GM19025 (cell line): ENCODE measurements around the gene BATF2.

ENCODE experiments used
- ATAC-seq: cut with Tn5 transposase; IDR thresholded peaks from one replicate; pipeline ENCODE4 v1.9.1; 2021; ENCODE audit warnings: mild to moderate bottlenecking, low read depth, moderate library complexity; ENCODE audit not compliant: unreplicated experiment

BATF2 gene

GRCh38 chr11:64970731-64971151 lies 26.0 kb downstream of the BATF2 start:
- no peak for ATAC-seq

- ATAC-seq, result no peak
Observed at GRCh38 chr11:64969209-64969608, 27.6 kb downstream of the BATF2 start.

DNA sequence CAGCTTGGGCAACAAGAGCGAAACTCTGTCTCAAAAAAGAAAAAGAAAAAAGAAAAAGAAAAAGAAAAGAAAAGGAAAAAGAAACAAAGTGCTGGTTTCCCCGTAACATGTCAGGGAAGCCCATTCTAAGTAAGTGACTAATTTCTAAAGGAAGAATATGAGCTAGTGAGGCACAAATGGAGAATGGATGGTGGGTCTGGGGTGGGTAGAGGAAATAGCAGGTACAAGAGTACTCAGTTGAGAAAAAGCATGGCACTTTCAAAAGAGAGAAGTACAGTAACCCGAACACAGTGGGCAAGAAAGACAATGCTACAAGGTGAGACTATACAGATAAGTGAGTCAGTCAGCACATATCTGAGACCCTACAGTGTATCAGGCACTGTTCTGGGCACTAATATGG lies 29.4 kb downstream of the BATF2 start:
- ATAC-seq, result no peak

- no peak for ATAC-seq
Observed at GRCh38 chr11:64963072-64963631, 33.6 kb downstream of the BATF2 start.

DNA sequence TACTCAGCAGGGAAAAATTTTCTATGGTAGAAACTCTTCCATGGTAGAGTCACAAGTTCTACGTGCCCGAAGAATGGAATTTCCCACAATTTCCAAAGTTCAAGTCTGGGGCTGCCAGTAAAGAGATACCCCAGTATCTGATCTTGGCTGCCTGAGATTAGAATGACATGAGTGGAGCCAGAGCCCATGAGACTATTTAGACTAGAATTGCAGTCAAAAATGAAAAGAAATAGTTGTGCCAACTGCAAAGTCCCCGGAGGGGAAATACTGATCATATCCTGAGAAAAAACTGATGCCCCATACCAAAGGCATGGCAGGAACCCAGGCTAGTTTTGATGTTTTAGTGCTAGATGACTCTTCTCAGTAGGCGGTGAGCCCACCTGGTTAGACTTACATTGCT lies 36.1 kb downstream of the BATF2 start:
- no peak for ATAC-seq

GRCh38 chr11:64959498-64959897 lies 37.3 kb downstream of the BATF2 start:
- no peak for ATAC-seq

- no peak for ATAC-seq
Observed at GRCh38 chr11:64954201-64954600, 42.6 kb downstream of the BATF2 start.

- ATAC-seq, result no peak
Observed at GRCh38 chr11:64951529-64951928, 45.2 kb downstream of the BATF2 start.

DNA sequence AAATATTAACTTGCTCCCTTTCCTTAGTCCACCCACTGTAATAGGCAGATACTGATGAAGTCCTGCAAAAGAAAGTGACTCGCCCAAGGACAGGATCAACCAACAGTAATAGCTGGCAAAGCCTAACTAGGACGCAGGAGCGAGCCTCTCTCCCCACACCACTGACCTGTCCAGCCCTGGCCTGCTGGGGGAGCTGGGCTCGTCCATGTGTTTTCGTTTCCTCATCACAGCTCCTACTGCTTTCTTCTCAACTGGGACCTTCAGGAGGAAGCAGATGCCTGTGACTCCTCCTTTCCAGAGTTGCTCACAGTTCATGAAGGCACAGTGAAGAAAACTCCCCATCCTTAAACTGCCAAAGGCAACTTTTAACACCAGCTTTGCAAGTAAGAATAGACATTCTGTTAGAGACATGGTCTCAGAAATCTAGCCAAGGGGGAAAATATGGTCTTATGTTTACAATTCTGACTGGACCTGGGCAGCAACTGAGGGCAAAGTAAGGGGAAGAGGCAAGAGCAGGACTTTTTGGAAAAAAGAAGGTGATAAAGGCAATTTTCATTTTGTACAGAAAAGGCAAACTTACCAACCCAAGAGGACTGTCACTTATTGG lies 49.5 kb downstream of the BATF2 start:
- no peak for ATAC-seq
